NCI-H1105 treated with DMSO at 0.1 percent for 48 hours (cell line): ENCODE data around the gene LAMB2.

Source experiments
- DNase-seq: peaks from one replicate; lab custom pipeline; 2025; lab: John Stamatoyannopoulos, UW

LAMB2 gene

DNA sequence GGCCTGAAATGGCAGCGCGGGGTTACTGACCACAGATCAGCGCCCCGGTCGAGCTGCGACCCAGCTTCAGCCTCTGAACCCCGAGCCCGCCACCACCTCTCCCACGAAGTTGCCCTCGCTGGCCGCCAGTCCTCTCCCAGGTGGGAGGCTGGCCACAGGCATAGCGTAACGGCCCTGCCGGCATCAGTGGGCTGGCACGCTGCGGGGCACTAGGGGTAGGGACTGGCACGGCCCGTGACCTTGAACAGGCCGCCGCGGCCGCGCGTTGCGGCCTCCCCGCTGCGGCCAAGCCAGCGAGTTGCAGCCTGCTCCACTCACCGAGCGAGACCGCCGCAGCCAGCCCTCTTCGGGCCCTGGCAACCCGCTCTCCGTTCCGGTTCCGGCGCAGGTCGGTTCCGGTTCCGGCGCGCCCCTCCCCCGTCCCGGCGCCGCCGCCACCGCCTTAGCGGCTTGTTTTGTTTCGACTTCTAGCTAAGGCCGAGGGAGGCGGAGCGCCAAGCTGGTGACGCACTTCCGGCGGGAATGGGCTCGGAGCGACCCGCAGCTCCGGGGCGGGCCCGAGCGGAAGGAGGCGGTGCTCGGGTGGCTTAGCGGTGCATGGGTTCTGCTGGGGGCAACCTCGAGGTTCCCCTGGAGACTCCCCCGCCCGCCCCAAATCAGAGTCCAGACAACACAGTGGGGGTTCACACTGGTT lies 12.3 kb downstream of the LAMB2 start, which contains the start of gene USP19:
Gene USP19, minus strand, starts transcription at position 386 of the 694 bp plus-strand sequence. CDS start 1,678 bp downstream, outside the sequence.
- peak; percentile 63 for DNase-seq

- no peak for DNase-seq
These were observed 12.8 kb downstream of the LAMB2 start for GRCh38 chr3:49120096-49120437.

GRCh38 chr3:49119439-49119838 lies 13.4 kb downstream of the LAMB2 start:
- DNase-seq, result no peak

GRCh38 chr3:49119036-49119435 lies 13.8 kb downstream of the LAMB2 start:
- DNase-seq, result no peak

GRCh38 chr3:49112262-49112661 lies 20.6 kb downstream of the LAMB2 start:
- DNase-seq, result no peak

- DNase-seq, result no peak
These were observed 21.5 kb downstream of the LAMB2 start for GRCh38 chr3:49111347-49111746.

- DNase-seq, result no peak
These were observed 22.1 kb downstream of the LAMB2 start for GRCh38 chr3:49110780-49111179.

- no peak for DNase-seq
These were observed 24.5 kb downstream of the LAMB2 start for GRCh38 chr3:49108346-49108745.

DNA sequence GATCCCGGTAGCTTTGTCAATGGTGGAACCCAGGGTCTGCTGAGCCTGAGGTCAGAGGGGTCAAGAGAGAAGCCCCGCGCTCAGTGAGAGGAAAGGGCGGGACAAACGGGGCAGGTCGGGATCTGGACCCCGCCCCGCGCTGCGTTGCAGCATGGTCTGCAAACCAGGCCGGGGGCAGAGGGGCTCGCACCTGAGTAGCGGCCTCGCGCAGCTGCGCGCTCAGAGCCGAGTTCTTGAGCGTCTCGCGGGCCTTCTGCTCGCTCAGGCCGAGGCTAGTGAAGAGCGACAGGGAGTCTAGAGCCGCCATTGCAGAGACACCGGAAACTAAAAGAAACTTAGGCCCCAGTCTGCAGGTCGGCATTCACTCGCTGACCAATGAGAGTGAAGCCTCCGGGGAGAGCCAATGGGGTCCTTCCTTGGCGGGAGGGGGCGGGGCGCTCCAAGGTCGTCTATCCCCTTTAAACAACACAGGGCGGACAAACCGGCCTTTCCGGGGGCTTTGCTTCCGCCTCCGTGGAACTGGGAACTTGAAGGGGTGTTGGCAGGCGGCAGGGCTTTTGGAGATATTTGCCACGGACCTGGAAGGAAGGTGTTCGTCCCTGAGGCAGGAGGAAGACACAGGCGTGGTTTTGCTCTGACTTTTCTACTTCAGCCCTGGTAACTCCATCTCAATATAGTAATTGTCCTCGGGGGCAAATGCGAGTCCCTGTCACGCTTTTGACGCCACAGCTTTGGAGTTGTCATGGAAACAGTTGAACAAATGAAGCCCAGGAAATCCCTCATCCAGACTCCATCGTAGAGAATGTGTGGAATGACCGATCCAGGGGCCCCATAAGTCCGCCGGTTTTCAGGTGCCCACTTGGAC lies 28.2 kb downstream of the LAMB2 start, which contains the start of gene QARS1:
Gene QARS1, minus strand, starts transcription at position 331 of the 865 bp plus-strand sequence. Its CDS starts 24 bp downstream, at position 307.
- peak; percentile 85 for DNase-seq

GRCh38 chr3:49104052-49104426 lies 28.8 kb downstream of the LAMB2 start:
- DNase-seq, result no peak

GRCh38 chr3:49100046-49100615 lies 32.7 kb downstream of the LAMB2 start:
- DNase-seq, result no peak

GRCh38 chr3:49098910-49099630 lies 33.8 kb downstream of the LAMB2 start:
- no peak for DNase-seq

DNA sequence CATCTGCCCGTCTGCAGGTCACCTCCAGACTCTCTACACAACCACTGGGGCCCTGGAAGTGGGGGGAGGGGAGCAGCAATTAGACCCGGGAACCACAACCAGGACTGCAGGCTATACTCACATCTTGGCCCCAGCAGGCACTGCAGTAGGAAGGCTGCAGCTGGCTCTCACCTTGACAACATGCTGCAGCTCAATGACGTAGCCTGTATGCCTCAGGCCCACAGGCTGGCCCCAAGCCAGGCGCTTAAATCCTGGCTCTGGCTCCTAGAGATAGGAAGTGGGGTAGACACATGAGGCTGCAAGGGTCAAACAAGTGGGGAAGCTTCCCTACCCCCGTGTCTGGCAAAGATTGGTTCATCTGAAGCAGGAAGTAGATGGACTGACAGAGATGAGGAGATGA lies 34.4 kb downstream of the LAMB2 start:
- DNase-seq, result peak; percentile 12

DNA sequence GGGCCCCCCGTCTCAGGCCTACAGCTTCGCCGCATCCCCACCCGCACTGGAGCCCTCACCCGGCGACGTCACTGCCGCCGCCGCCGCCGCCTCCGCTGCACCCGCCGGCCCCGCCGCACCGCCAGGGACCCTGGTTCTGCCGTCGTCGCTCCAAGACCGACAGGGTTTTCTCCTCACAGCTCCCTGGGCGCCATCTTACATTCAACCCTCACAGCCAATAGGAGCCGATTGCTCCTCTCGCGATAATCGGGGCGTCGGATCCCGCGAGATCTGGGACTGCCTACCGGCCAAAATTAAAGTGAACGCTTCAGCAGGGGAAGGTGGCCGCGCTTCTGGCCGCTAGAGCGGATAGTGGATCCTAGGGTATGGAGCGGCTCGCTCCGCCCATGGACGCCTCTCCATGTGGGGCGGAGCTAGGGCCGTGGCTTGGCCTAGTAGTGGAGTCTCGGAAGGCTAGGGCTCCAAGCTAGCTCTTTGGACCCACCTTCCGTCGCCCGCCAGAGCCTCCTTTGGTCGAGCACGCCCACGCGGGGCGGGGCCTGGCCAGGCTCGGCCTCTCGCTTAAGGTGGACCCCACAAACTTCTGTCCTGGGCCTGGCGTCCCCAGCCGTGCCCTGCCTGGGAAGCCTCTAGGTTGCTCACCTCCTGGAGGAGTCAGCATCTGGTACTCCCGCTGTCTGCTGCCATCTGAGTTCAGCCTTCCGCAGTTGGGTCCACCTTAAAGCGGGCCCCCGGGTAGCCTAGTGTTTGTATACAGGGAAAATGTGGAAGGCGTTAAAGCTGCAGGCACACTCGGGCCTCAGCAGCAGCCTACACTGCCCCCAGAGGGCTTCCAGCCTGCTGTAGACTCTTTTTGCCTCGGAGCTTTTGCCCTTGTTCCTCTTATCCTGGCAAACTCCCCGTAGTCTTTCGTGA lies 38.7 kb downstream of the LAMB2 start, which contains the start of gene QRICH1:
Gene QRICH1, minus strand, starts transcription at position 219 of the 915 bp plus-strand sequence. CDS start 17,054 bp downstream, outside the sequence.
- DNase-seq, result peak; percentile 91

GRCh38 chr3:49092938-49093852 lies 39.7 kb downstream of the LAMB2 start:
- DNase-seq, result peak; percentile 41

- DNase-seq, result peak; percentile 1
These were observed 51.4 kb downstream of the LAMB2 start for GRCh38 chr3:49081429-49081828.

DNA sequence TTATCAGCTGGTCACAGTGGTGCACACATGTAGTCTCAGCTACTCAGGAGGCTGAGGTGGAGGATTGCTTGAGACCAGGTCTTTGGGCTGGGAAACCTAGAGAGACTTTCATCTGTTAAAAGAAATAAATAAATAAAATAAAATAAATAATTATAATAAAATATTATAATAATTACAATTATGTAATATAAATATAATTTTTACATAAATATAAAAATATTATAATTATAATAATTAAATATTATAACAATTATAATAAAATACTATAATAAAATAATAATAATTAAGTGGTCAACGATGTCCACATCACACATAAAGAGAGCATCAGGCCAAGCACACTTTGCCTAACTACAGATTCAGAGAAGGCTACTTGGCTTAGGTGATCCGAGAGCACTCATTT lies 53.6 kb downstream of the LAMB2 start:
- no peak for DNase-seq

DNA sequence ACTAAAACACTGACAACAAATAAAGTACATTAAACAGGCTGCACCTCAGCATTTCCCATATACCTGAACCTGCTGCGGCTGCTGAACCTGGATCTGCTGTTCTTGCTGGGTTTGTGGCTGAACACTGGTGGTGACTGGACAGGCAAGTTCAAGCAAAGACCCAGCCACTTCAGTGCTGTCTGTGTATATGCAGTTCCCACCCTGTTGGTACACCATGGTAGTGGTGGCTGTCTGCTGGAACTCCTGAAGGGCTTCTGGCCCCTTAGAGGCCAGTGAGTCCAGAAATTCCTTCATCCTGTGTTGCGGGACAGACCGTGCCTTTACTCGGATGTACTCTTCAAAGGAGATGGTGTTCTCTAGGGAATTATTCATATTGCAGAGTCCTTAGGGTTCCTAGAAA lies 56.2 kb downstream of the LAMB2 start:
- DNase-seq, result no peak

GRCh38 chr3:49076116-49076515 lies 56.7 kb downstream of the LAMB2 start:
- DNase-seq, result no peak
